A549 treated with DMSO at 1 μM for 4 hours (cell line): ENCODE results near the gene SMC1A. TPM values are rescaled to one million over a fixed set of nuclear protein-coding genes. Genes with fewer than 3 reads are reported as not detected.

Source experiments
- total RNA-seq: library from RNA; stranded (reverse); fragments of 200-300 nt; extraction: Qiagen RNA extraction; gene quantifications from 5 replicates; pipeline ENCODE4 v1.2.3, GENCODE V29; 2022; ENCODE audit warnings: low read depth

SMC1A gene
- total RNA-seq, result 43.4 to 68.9 TPM (median 66.6 TPM) in 5 replicates

GRCh38 chrX:53422086-53422860 is at the start of gene SMC1A:
Gene SMC1A (minus strand): TSS chrX:53422654. CDS start chrX:53422600, 54 bp downstream.

GRCh38 chrX:53433651-53434639 is 11.5 kb upstream of the SMC1A start, which contains the start of gene HSD17B10:
Gene HSD17B10 (minus strand): TSS chrX:53434370. CDS start chrX:53434345, 25 bp downstream.

DNA sequence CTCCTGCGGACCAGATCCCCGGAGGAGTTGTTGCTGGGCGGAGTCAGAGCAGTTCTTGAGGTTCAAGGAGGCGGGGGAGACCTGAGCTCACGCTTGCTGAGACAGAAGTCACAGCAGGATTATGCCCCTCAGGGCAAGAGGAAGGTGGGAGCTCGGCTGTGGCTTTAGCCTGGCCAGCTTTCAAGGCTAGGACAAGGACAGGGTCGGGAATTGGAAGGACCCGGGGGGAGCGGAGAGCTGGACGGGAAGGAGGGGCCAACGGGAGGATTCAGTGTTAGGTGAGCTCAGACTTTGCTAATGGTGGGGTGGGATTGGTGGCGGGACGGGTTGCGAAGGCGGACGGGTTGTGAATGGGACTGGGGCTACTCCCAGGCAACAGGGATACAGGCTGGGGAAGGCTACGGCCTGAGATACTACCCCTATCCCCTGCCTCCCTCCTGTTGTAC is 430 bp upstream of the SMC1A start, which contains the start of gene RIBC1:
Gene RIBC1, plus strand, starts transcription at position 13 of the 446 bp plus-strand sequence. CDS start 3,404 bp downstream, outside the sequence.

Other genes starting within 250 kb of the SMC1A start
- 52.5 to 65.0 TPM (median 59.0 TPM) in 5 replicates for gene KDM5C, start 197.4 kb downstream of the SMC1A start, total RNA-seq
- 32.3 to 40.0 TPM (median 38.0 TPM) in 5 replicates for gene IQSEC2, start 141.1 kb downstream of the SMC1A start, total RNA-seq
- 0.57 to 0.88 TPM (median 0.74 TPM) in 5 replicates for gene RIBC1, start 219 bp upstream of the SMC1A start, total RNA-seq
- 172 to 197 TPM (median 184 TPM) in 5 replicates for gene HSD17B10, start 11.7 kb upstream of the SMC1A start, total RNA-seq